ENCODE results near the gene PREX1.

DNA sequence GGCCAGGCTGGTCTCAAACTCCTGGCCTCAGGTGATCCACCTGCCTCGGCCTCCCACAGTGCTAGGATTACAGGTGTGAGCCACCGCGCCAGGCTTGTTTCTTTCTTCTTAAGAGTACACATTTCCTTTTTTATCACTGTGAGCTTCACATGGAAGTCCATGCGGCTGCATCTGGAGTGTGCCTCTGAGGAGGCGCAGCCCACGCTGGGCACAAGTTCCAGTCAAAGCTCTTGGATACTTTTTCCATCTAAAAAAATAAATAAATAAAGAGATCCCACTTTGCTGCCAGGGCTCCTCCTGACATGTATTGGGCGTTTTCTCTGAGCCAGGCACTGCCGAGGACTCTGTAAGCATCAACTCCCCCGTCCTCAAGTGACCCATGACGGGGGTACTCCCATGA lies 123.0 kb downstream of the PREX1 start:
- TF ChIP-seq POLR2A (IDR thresholded peaks at IDR 0.05), result no peak
- TF ChIP-seq, protein P1, sequence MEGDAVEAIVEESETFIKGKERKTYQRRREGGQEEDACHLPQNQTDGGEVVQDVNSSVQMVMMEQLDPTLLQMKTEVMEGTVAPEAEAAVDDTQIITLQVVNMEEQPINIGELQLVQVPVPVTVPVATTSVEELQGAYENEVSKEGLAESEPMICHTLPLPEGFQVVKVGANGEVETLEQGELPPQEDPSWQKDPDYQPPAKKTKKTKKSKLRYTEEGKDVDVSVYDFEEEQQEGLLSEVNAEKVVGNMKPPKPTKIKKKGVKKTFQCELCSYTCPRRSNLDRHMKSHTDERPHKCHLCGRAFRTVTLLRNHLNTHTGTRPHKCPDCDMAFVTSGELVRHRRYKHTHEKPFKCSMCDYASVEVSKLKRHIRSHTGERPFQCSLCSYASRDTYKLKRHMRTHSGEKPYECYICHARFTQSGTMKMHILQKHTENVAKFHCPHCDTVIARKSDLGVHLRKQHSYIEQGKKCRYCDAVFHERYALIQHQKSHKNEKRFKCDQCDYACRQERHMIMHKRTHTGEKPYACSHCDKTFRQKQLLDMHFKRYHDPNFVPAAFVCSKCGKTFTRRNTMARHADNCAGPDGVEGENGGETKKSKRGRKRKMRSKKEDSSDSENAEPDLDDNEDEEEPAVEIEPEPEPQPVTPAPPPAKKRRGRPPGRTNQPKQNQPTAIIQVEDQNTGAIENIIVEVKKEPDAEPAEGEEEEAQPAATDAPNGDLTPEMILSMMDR (IDR thresholded peaks at IDR 0.05), result no peak
- TF ChIP-seq POLR2AphosphoS5 (IDR thresholded peaks at IDR 0.05), result no peak
